ENCODE data around the gene SYT11. TPM values are rescaled to one million over a fixed set of nuclear protein-coding genes. Genes with fewer than 3 reads are reported as not detected.

SYT11 gene
- total RNA-seq, 2 donors from 2014 or later, result 36.7 to 61.9 TPM

- H3K9me3 Mint-ChIP-seq, result no peaks in the 10 kb centered on the region
- H3K36me3 Mint-ChIP-seq (ENCODE audit: low read depth), result no peaks in the 10 kb centered on the region
- H3K27ac Mint-ChIP-seq, result no peak overlapping the region
- ATAC-seq (replicated peaks), result no peak
- no peak overlapping the region for H3K4me3 Mint-ChIP-seq
- H3K27me3 Mint-ChIP-seq, result no peaks in the 10 kb centered on the region
- H3K4me1 Mint-ChIP-seq, result peaks cover 8% of the 10 kb centered on the region
Observed at GRCh38 chr1:155932081-155932480, 72.7 kb downstream of the SYT11 start.

- H3K36me3 Mint-ChIP-seq (ENCODE audit: low read depth), result no peaks in the 10 kb centered on the region
- peaks cover 8% of the 10 kb centered on the region for H3K4me1 Mint-ChIP-seq
- no peak for ATAC-seq (replicated peaks)
- H3K4me3 Mint-ChIP-seq, result no peak overlapping the region
- H3K27me3 Mint-ChIP-seq, result no peaks in the 10 kb centered on the region
- no peaks in the 10 kb centered on the region for H3K9me3 Mint-ChIP-seq
- no peak overlapping the region for H3K27ac Mint-ChIP-seq
Observed at GRCh38 chr1:155932487-155932886, 73.1 kb downstream of the SYT11 start.

- Mint-ChIP-seq H3K27ac (no peak overlapping the region), H3K36me3 (ENCODE audit: low read depth) (no peaks in the 10 kb centered on the region), H3K27me3 (no peaks in the 10 kb centered on the region), H3K9me3 (no peaks in the 10 kb centered on the region), H3K4me1 (peaks cover 14% of the 10 kb centered on the region), H3K4me3 (no peak overlapping the region)
- no peak for ATAC-seq (replicated peaks)
Observed at GRCh38 chr1:155933591-155934096, 74.3 kb downstream of the SYT11 start.

GRCh38 chr1:155934097-155934935 is 74.9 kb downstream of the SYT11 start, which contains the start of gene KHDC4:
KHDC4 (minus strand) TSS chr1:155934413; CDS start chr1:155934373, 40 bp downstream.
- Mint-ChIP-seq H3K27ac (no peak within 1 kb of the TSS), H3K36me3 (ENCODE audit: low read depth) (no peaks in the 10 kb centered on the region), H3K27me3 (no peaks in the 10 kb centered on the region), H3K4me1 (peaks cover 10% of the 10 kb centered on the region), H3K9me3 (no peaks in the 10 kb centered on the region), H3K4me3 (no peak within 1 kb of the TSS)
- ATAC-seq (replicated peaks), result peak; percentile 96

Other genes starting within 250 kb of the SYT11 start
- 10 to 100 TPM; 35.3 to 58.8 TPM for gene MSTO1, start 249.3 kb upstream of the SYT11 start, total RNA-seq
- gene YY1AP1, start 170.8 kb upstream of the SYT11 start, total RNA-seq, result 10 to 100 TPM; 69.5 to 75.7 TPM
- gene DAP3, start 170.5 kb upstream of the SYT11 start, total RNA-seq, result 100 to 1,000 TPM; 106 to 165 TPM
- 10 to 100 TPM; 62.7 to 65.0 TPM for gene GON4L, start 2.4 kb upstream of the SYT11 start, total RNA-seq
- gene RIT1, start 51.8 kb downstream of the SYT11 start, total RNA-seq, result 10 to 100 TPM; 28.1 to 79.8 TPM
- gene KHDC4, start 74.8 kb downstream of the SYT11 start, total RNA-seq, result 100 to 1,000 TPM in 1 of 2 donors, 10 to 100 TPM in 1; 67.5 to 109 TPM
- gene RXFP4, start 82.1 kb downstream of the SYT11 start, total RNA-seq, result not detected
- 100 to 1,000 TPM; 108 to 205 TPM for gene ARHGEF2, start 119.0 kb downstream of the SYT11 start, total RNA-seq
- 100 to 1,000 TPM; 194 to 208 TPM for gene SSR2, start 161.4 kb downstream of the SYT11 start, total RNA-seq
- gene UBQLN4, start 194.2 kb downstream of the SYT11 start, total RNA-seq, result 10 to 100 TPM; 31.9 to 36.7 TPM
- gene LAMTOR2, start 195.2 kb downstream of the SYT11 start, total RNA-seq, result 10 to 100 TPM; 39.9 to 55.6 TPM
- 1 to 10 TPM in 1 of 2 donors, under 1 TPM in 1; 0.43 to 1.2 TPM for gene RAB25, start 201.6 kb downstream of the SYT11 start, total RNA-seq
- gene MEX3A, start 222.9 kb downstream of the SYT11 start, total RNA-seq, result under 1 TPM; 0.15 to 0.21 TPM